ENCODE measurements around the gene COBL. TPM values are rescaled to one million over a fixed set of nuclear protein-coding genes. Genes with fewer than 3 reads are reported as not detected.

Gene COBL
- total and polyA plus RNA-seq, 10 of the 15 experiments (the other 5 are each of a cell fraction or from before 2014, with no cell fraction given): 0.21 TPM; not detected in 9

DNA sequence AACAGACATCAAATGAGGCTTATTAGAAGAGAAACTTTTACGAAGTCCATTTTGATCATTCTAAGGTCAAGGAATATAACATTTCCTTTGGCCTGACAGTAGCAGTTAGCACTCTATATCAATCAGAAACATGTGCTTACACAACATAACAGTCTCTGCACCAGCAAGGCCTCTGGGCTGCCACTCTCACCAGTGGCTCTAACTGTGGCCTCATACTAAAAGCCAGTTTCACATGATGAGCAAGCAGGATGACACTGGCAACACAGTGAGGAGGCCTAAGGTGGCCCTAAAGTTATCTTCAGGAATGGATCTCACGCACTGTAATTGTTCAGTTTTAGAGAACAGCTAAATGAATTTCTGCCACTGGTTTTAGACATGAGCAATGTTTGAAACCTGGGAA is 126.8 kb downstream of the COBL start:
- no TSS peak for BruUV-seq (replicated peaks)
- Histone ChIP-seq H2AFZ (ENCODE audit: control insufficient read depth, low read depth, low read length) (no peak overlapping the region), H3K79me2 (ENCODE audit: control insufficient read depth, insufficient read depth, low read length) (no peaks in the 10 kb centered on the region), H3K4me3 (no peak overlapping the region), H3K27ac (ENCODE audit: control insufficient read depth, insufficient read depth) (no peak overlapping the region), H3K9me3 (replicated peaks; ENCODE audit: control insufficient read depth, insufficient read depth, low read length) (no peaks in the 10 kb centered on the region), H3K9ac (ENCODE audit: control insufficient read depth, insufficient read depth, low read length) (no peak overlapping the region), H3K4me1 (ENCODE audit: control insufficient read depth, insufficient read depth, low read length) (no peaks in the 10 kb centered on the region), H4K20me1 (ENCODE audit: control insufficient read depth, insufficient read depth) (no peaks in the 10 kb centered on the region), H3K4me2 (ENCODE audit: control insufficient read depth, insufficient read depth) (no peak overlapping the region), H3K27me3 (replicated peaks in 1 of 2; ENCODE audit: control insufficient read depth in 2 of 2, insufficient read depth in 2 of 2, low read length in 1 of 2) (no peaks in the 10 kb centered on the region; a peak in 1 of 4 replicates), H3K36me3 (ENCODE audit: control insufficient read depth in 2 of 2, insufficient read depth in 2 of 2, low read length in 1 of 2) (no peaks in the 10 kb centered on the region)
- in situ Hi-C loops (cut with MboI) (no loop called here), intact Hi-C loops (cut with micrococcal nuclease; ENCODE audit: unreplicated experiment) (no loop called here)
- POLR2A ChIA-PET: no interaction called here
- TF ChIP-seq CREM (IDR thresholded peaks at IDR 0.05; ENCODE audit: low read depth) (no peak), RB1 (IDR thresholded peaks at IDR 0.05; ENCODE audit: borderline replicate concordance) (no peak), ESRRA (IDR thresholded peaks at IDR 0.05; ENCODE audit: low read length) (no peak), ATF7 (IDR thresholded peaks at IDR 0.05; ENCODE audit: low read depth) (no peak), SPI1 (IDR thresholded peaks at IDR 0.05; ENCODE audit: borderline replicate concordance, insufficient read depth, low read depth, low read length) (no peak), CHD4 (IDR thresholded peaks at IDR 0.05) (no peak), NR2C1 (IDR thresholded peaks at IDR 0.05) (no peak), CHD1 (IDR thresholded peaks at IDR 0.05; ENCODE audit: low read depth, low read length) (no peak), CEBPB (IDR thresholded peaks at IDR 0.05; ENCODE audit: borderline replicate concordance in 1 of 2, low read depth in 2 of 2, low read length in 2 of 2) (no peak), DPF2 (IDR thresholded peaks at IDR 0.05) (no peak), NRF1 (conservative IDR thresholded peaks at IDR 0.05; ENCODE audit: low read depth, low read length) (no peak), STAT3 (IDR thresholded peaks at IDR 0.05; ENCODE audit: low read depth, low read length) (no peak), POLR2A (IDR thresholded peaks at IDR 0.05; ENCODE audit: low read depth, low read length) (no peak), TCF7 (IDR thresholded peaks at IDR 0.05; ENCODE audit: borderline replicate concordance) (no peak), ASH2L (IDR thresholded peaks at IDR 0.05; ENCODE audit: borderline replicate concordance, low read depth) (no peak), ETV6 (conservative IDR thresholded peaks at IDR 0.05 in 1 of 2, IDR thresholded peaks at IDR 0.05 in 1 of 2; ENCODE audit: borderline replicate concordance in 1 of 2, low read depth in 1 of 2) (no peak)
- TF ChIP-seq, protein P1, sequence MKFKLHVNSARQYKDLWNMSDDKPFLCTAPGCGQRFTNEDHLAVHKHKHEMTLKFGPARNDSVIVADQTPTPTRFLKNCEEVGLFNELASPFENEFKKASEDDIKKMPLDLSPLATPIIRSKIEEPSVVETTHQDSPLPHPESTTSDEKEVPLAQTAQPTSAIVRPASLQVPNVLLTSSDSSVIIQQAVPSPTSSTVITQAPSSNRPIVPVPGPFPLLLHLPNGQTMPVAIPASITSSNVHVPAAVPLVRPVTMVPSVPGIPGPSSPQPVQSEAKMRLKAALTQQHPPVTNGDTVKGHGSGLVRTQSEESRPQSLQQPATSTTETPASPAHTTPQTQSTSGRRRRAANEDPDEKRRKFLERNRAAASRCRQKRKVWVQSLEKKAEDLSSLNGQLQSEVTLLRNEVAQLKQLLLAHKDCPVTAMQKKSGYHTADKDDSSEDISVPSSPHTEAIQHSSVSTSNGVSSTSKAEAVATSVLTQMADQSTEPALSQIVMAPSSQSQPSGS (IDR thresholded peaks at IDR 0.05; ENCODE audit: low read length): no peak
- TF ChIP-seq, protein P2, sequence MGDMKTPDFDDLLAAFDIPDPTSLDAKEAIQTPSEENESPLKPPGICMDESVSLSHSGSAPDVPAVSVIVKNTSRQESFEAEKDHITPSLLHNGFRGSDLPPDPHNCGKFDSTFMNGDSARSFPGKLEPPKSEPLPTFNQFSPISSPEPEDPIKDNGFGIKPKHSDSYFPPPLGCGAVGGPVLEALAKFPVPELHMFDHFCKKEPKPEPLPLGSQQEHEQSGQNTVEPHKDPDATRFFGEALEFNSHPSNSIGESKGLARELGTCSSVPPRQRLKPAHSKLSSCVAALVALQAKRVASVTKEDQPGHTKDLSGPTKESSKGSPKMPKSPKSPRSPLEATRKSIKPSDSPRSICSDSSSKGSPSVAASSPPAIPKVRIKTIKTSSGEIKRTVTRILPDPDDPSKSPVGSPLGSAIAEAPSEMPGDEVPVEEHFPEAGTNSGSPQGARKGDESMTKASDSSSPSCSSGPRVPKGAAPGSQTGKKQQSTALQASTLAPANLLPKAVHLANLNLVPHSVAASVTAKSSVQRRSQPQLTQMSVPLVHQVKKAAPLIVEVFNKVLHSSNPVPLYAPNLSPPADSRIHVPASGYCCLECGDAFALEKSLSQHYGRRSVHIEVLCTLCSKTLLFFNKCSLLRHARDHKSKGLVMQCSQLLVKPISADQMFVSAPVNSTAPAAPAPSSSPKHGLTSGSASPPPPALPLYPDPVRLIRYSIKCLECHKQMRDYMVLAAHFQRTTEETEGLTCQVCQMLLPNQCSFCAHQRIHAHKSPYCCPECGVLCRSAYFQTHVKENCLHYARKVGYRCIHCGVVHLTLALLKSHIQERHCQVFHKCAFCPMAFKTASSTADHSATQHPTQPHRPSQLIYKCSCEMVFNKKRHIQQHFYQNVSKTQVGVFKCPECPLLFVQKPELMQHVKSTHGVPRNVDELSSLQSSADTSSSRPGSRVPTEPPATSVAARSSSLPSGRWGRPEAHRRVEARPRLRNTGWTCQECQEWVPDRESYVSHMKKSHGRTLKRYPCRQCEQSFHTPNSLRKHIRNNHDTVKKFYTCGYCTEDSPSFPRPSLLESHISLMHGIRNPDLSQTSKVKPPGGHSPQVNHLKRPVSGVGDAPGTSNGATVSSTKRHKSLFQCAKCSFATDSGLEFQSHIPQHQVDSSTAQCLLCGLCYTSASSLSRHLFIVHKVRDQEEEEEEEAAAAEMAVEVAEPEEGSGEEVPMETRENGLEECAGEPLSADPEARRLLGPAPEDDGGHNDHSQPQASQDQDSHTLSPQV (IDR thresholded peaks at IDR 0.05): no peak
- TF ChIP-seq, protein P3, sequence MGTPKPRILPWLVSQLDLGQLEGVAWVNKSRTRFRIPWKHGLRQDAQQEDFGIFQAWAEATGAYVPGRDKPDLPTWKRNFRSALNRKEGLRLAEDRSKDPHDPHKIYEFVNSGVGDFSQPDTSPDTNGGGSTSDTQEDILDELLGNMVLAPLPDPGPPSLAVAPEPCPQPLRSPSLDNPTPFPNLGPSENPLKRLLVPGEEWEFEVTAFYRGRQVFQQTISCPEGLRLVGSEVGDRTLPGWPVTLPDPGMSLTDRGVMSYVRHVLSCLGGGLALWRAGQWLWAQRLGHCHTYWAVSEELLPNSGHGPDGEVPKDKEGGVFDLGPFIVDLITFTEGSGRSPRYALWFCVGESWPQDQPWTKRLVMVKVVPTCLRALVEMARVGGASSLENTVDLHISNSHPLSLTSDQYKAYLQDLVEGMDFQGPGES (IDR thresholded peaks at IDR 0.05): no peak
- SMC1A ChIA-PET (ENCODE audit: uncharacterized antibody, unreplicated experiment): no interaction called here
- FAIRE-seq: no peak
- ATAC-seq: no peak
- no peak for DNase-seq (ENCODE audit: low read depth, low spot score)
- RAD21 ChIA-PET (ENCODE audit: unreplicated experiment): no interaction called here
- CTCF ChIA-PET: interaction anchor here (0.7 to 1.2 kb wide), 3 partner anchors 9 to 178 kb away, joined by 3 to 4 read pairs (median 4); no protein-coding TSS in a partner anchor
- WGBS (ENCODE audit: insufficient coverage, insufficient replicate concordance, low lambda C conversion rate, missing lambda C conversion rate): 46% methylated on average over 2 of the region's 2 CpGs

Data from GM12878 (cell line).